GM12878 (cell line): ENCODE data around the gene PLXNA2. TPM values are rescaled to one million over a fixed set of nuclear protein-coding genes. Genes with fewer than 3 reads are reported as not detected.

ENCODE experiments used
- ATAC-seq: fragments of 200-7000 bp; cut with Tn5 transposase; 3 replicates; pipeline ENCODE4 v1.9.1; 2020; ENCODE audit warnings: mild to moderate bottlenecking, moderate library complexity
- BruUV-seq: library from RNA; stranded (reverse); fragments of 400-500 nt; replicated peaks from 2 replicates; lab custom pipeline; 2021; lab: Mats Ljungman, UMichigan
- CTCF ChIA-PET: fragments of 300-600 bp; sonication (Branson Sonifier 250); formaldehyde crosslinking; extraction: SDS; loops from one replicate; lab custom pipeline; 2021; ENCODE audit warnings: inconsistent platforms; lab: Yijun Ruan, JAX
- POLR2A ChIA-PET: fragments of 350-600 bp; formaldehyde crosslinking; extraction: SDS; loops from one replicate; lab custom pipeline; 2021; ENCODE audit warnings: inconsistent platforms; lab: Charles Lee
- RAD21 ChIA-PET: fragments of 300-600 bp; sonication (Branson Sonifier 250); formaldehyde crosslinking; loops from one replicate; lab custom pipeline; 2023; ENCODE audit warnings: antibody characterized with exemption; ENCODE audit not compliant: unreplicated experiment; lab: Charles Lee
- SMC1A ChIA-PET: fragments of 300-600 bp; sonication (Branson Sonifier 250); formaldehyde crosslinking; loops from one replicate; lab custom pipeline; 2023; ENCODE audit not compliant: unreplicated experiment, uncharacterized antibody; lab: Charles Lee
- DNase-seq: peaks from one replicate; pipeline ENCODE4 v3.0.0-alpha.2; 2011; ENCODE audit warnings: low read depth, low spot score
- FAIRE-seq: peaks from 3 replicates; lab custom pipeline; 2011; peaks lifted over from hg19 to GRCh38; lab: Jason Lieb, UNC
- H2AFZ ChIP-seq: 2 replicates; pipeline ENCODE4 v1.6.0; 2011; ENCODE audit warnings: low read depth, low read length, control low read depth; ENCODE audit not compliant: control insufficient read depth
- H3K27ac ChIP-seq: 2 replicates; pipeline ENCODE4 v1.5.1; 2011; ENCODE audit warnings: control low read depth; ENCODE audit not compliant: control insufficient read depth, insufficient read depth
- H3K27me3 ChIP-seq, 2 experiments: replicated peaks in 1 of 2; 2 replicates each; pipeline versions ENCODE4 v1.6.0 to v1.6.1; 2011; ENCODE audit warnings: low read length in 1 of 2; ENCODE audit not compliant: control insufficient read depth in 2 of 2, insufficient read depth in 2 of 2
- H3K36me3 ChIP-seq, 2 experiments: 2 replicates each; pipeline ENCODE4 v1.5.1; 2011; ENCODE audit warnings: low read length in 1 of 2; ENCODE audit not compliant: control insufficient read depth in 2 of 2, insufficient read depth in 2 of 2
- H3K4me1 ChIP-seq: 2 replicates; pipeline ENCODE4 v1.6.1; 2011; ENCODE audit warnings: mild to moderate bottlenecking, low read length, moderate library complexity, mixed read lengths; ENCODE audit not compliant: control insufficient read depth, insufficient read depth
- H3K4me2 ChIP-seq: 2 replicates; pipeline ENCODE4 v1.6.0; 2011; ENCODE audit warnings: control low read depth; ENCODE audit not compliant: control insufficient read depth, insufficient read depth
- H3K4me3 ChIP-seq: fragments of 200-600 bp; sonication (generic); 2 replicates; pipeline ENCODE4 v1.5.1; 2016
- H3K79me2 ChIP-seq: 2 replicates; pipeline ENCODE4 v1.6.0; 2011; ENCODE audit warnings: low read length; ENCODE audit not compliant: control insufficient read depth, insufficient read depth
- H3K9ac ChIP-seq: 2 replicates; pipeline ENCODE4 v1.8.0; 2011; ENCODE audit warnings: low read length, control low read depth, mixed read lengths; ENCODE audit not compliant: control insufficient read depth, insufficient read depth
- H3K9me3 ChIP-seq: replicated peaks from 3 replicates; pipeline ENCODE4 v1.5.1; 2011; ENCODE audit warnings: mild to moderate bottlenecking, low read length; ENCODE audit not compliant: control insufficient read depth, insufficient read depth
- H4K20me1 ChIP-seq: 2 replicates; pipeline ENCODE4 v1.6.0; 2011; ENCODE audit not compliant: control insufficient read depth, insufficient read depth
- ATF3 ChIP-seq: IDR thresholded peaks from 2 replicates; pipeline ENCODE4 v1.6.1; 2011; ENCODE audit warnings: low read depth, mild to moderate bottlenecking, low read length, moderate library complexity, borderline replicate concordance; ENCODE audit errors: extremely low read depth
- BRCA1 ChIP-seq: IDR thresholded peaks from 2 replicates; pipeline ENCODE4 v1.6.1; 2011; ENCODE audit warnings: low read depth, low read length, improper control_type of control experiment
- CHD4 ChIP-seq: fragments of 200-600 bp; sonication (generic); IDR thresholded peaks from 2 replicates; pipeline ENCODE4 v1.6.1; 2016; ENCODE audit warnings: mild to moderate bottlenecking
- GABPA ChIP-seq: IDR thresholded peaks from 2 replicates; pipeline ENCODE4 v1.6.1; 2014; ENCODE audit warnings: antibody characterized with exemption, low read depth, mild to moderate bottlenecking, inconsistent platforms
- NR2F1 ChIP-seq: fragments of 450-650 bp; conservative IDR thresholded peaks from 2 replicates; pipeline ENCODE4 v1.6.1; 2017; ENCODE audit warnings: mild to moderate bottlenecking
- SMAD5 ChIP-seq: IDR thresholded peaks from 2 replicates; pipeline ENCODE4 v1.6.1; 2016; ENCODE audit warnings: antibody characterized with exemption, low read depth
- WGBS: methylation state at CpG from one replicate; pipeline ENCODE4 v1.1.6; 2016; ENCODE audit warnings: low lambda C conversion rate; ENCODE audit not compliant: insufficient replicate concordance, insufficient coverage; ENCODE audit errors: missing lambda C conversion rate; 5-methylcytosine and 5-hydroxymethylcytosine counted together
- in situ Hi-C: fragments of 300-500 bp; cut with MboI; formaldehyde crosslinking; loops from 9 replicates; pipeline ENCODE4 v1.14.3; 2018; ENCODE audit warnings: mixed read lengths
- intact Hi-C: fragments of 100-400 bp; cut with micrococcal nuclease; formaldehyde crosslinking; loops from one replicate; pipeline ENCODE4 v1.14.2; 2022; ENCODE audit not compliant: unreplicated experiment
- polyA plus RNA-seq, 11 experiments: library from polyadenylated mRNA; depleted of rRNA in 4 of 11; unstranded in 6 of 11; stranded (reverse) in 5 of 11; fragments of >200 nt; fragmentation: Nextera tagmentation in 4 of 11; fragmentation: Illumina TruSeq in 1 of 11; extraction: Ambion mirVana in 4 of 11; extraction: Trizol in 1 of 11; gene quantifications; 1 replicate in 1 of 11; 2 replicates in 10 of 11; pipeline versions ENCODE4 v1.2.1 to v1.2.3, GENCODE V29; 2011 to 2016; ENCODE audit warnings: inconsistent platforms in 2 of 11, missing spikeins in 2 of 11, low read depth in 1 of 11
- total RNA-seq, 4 experiments: library from RNA; depleted of rRNA in 3 of 4; stranded (reverse); fragments of >200 nt in 3 of 4; fragmentation: Illumina TruSeq in 1 of 4; extraction: Trizol in 1 of 4; gene quantifications; 2 replicates each; pipeline versions ENCODE4 v1.2.1 to v1.2.3, GENCODE V29; 2013 to 2021

Gene PLXNA2
- total and polyA plus RNA-seq, 10 of the 15 experiments (the other 5 are each of a cell fraction or from before 2014, with no cell fraction given): under 0.01 to 0.08 (median 0.07) TPM; not detected in 4

DNA sequence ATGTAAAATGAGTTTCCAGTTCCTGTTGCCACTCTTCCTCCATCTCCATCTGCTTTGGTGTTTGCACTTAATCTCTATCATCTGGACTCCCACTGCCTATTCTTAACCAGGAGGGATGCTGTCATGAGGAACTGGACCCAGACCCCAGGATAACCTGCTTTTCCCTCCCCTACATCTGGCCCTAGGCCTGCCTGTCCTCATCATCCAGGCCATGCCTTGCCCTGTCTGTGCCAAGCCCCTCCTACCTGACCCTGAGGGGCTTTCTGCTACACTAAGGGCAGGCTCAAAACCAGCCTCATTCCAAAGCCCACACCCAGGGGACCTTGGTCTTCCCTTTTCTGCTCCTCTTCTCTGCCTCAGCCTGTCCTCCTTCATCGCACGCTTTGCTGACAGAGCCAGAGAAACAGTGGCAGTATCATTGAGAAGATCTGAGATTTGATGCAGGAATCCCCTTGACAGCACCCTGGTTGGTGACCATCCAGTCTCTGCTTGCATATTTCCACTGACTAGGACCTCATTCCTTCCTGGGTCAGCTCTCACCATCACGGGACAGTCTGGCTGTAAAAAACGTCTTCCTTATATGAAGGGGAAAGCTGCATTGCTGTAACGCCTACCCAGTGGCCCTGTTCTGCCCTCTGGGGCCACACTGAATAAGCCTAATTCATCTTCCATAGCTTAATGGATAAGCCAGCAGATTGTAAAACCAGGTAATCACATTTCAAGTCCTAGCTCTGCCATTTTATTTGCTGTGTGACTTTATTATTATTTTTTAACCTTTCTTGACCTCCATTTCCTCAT is 38.8 kb downstream of the PLXNA2 start:
- 51% methylated on average over 5 of the region's 5 CpGs for WGBS
- Histone ChIP-seq H3K4me1 (no peaks in the 10 kb centered on the region), H3K4me3 (no peak overlapping the region), H3K9me3 (no peaks in the 10 kb centered on the region), H3K4me2 (no peak overlapping the region), H3K9ac (no peak overlapping the region), H3K27ac (no peak overlapping the region), H4K20me1 (no peaks in the 10 kb centered on the region), H2AFZ (no peak overlapping the region)
- FAIRE-seq: no peak
- intact Hi-C loops: no loop called here
- SMC1A ChIA-PET: interaction anchor here (0.7 to 3.2 kb wide), 11 partner anchors 9 to 92 kb away, joined by 3 to 19 read pairs (median 3); no protein-coding TSS in a partner anchor
- in situ Hi-C loops: no loop called here
- RAD21 ChIA-PET: interaction anchor here (0.7 to 2.7 kb wide), 6 partner anchors 17 to 184 kb away, joined by 3 to 15 read pairs (median 4); no protein-coding TSS in a partner anchor
- ATAC-seq: no peak
- BruUV-seq: no TSS peak
- TF ChIP-seq NR2F1: no peak
- no peak for TF ChIP-seq CHD4
- no peak for TF ChIP-seq BRCA1
- no peak for TF ChIP-seq ATF3
- no peak for TF ChIP-seq GABPA
- TF ChIP-seq SMAD5: no peak
- TF ChIP-seq, all 136 proteins: peak for 0
- H3K36me3 ChIP-seq: no peaks in the 10 kb centered on the region
- no peaks in the 10 kb centered on the region; a peak in 1 of 4 replicates for H3K27me3 ChIP-seq
- DNase-seq: no peak
- ChIA-PET CTCF (interaction anchor here (0.5 to 4.6 kb wide), 11 partner anchors 12 to 184 kb away, joined by 3 to 37 read pairs (median 4); no protein-coding TSS in a partner anchor), POLR2A (interaction anchor here (1.2 kb wide), 1 partner anchor 18 kb away, joined by 9 read pairs; no protein-coding TSS in a partner anchor)
- H3K79me2 ChIP-seq: no peaks in the 10 kb centered on the region
